IMR-90 (cell line): ENCODE measurements around the gene OGFOD2. TPM values are rescaled to one million over a fixed set of nuclear protein-coding genes. Genes with fewer than 3 reads are reported as not detected.

Experiments
- ATAC-seq: fragments of 200-7000 bp; cut with Tn5 transposase; 2 replicates; pipeline ENCODE4 v1.9.1; 2020; ENCODE audit warnings: low read depth, mild to moderate bottlenecking, moderate library complexity
- BruUV-seq: library from RNA; stranded (reverse); fragments of 400-500 nt; replicated peaks from 2 replicates; lab custom pipeline; 2021; lab: Mats Ljungman, UMichigan
- CTCF ChIA-PET: fragments of 300-600 bp; formaldehyde crosslinking; extraction: SDS; loops from one replicate; lab custom pipeline; 2021; ENCODE audit warnings: antibody characterized with exemption; lab: Yijun Ruan, JAX
- POLR2A ChIA-PET: fragments of 300-600 bp; sonication (Branson Sonifier 250); formaldehyde crosslinking; loops from one replicate; lab custom pipeline; 2022; ENCODE audit warnings: antibody characterized with exemption; ENCODE audit not compliant: unreplicated experiment; lab: Charles Lee
- DNase-seq: peaks from one replicate; pipeline ENCODE4 v3.0.0; 2013
- H2AFZ ChIP-seq: replicated peaks from 2 replicates; pipeline ENCODE3; 2013; ENCODE audit warnings: low read length, mild to moderate bottlenecking; ENCODE audit not compliant: poor library complexity
- H2AK5ac ChIP-seq: 2 replicates; pipeline ENCODE4 v1.6.1; 2013; ENCODE audit warnings: low read depth, low read length, inconsistent platforms
- H2AK9ac ChIP-seq: replicated peaks from 2 replicates; pipeline ENCODE3; 2013; ENCODE audit warnings: mild to moderate bottlenecking, low read depth, low read length, moderate library complexity; ENCODE audit not compliant: poor library complexity
- H2BK120ac ChIP-seq: 2 replicates; pipeline ENCODE4 v1.6.1; 2013; ENCODE audit warnings: low read depth, low read length, inconsistent platforms
- H2BK15ac ChIP-seq: 3 replicates; pipeline ENCODE4 v1.6.1; 2013; ENCODE audit warnings: low read depth, low read length, inconsistent platforms
- H2BK20ac ChIP-seq: 2 replicates; pipeline ENCODE4 v1.6.1; 2013; ENCODE audit warnings: low read depth, mild to moderate bottlenecking, inconsistent platforms, low read length, moderate library complexity
- H2BK5ac ChIP-seq: 2 replicates; pipeline ENCODE4 v1.6.1; 2013; ENCODE audit warnings: mild to moderate bottlenecking, low read depth, low read length, inconsistent platforms; ENCODE audit not compliant: poor library complexity, severe bottlenecking
- H3K14ac ChIP-seq: replicated peaks from 2 replicates; pipeline ENCODE4 v1.6.1; 2013; ENCODE audit warnings: low read depth, low read length, inconsistent platforms
- H3K18ac ChIP-seq: 2 replicates; pipeline ENCODE4 v1.6.1; 2013; ENCODE audit warnings: low read depth, low read length, control low read depth
- H3K23ac ChIP-seq: 2 replicates; pipeline ENCODE4 v1.6.1; 2013; ENCODE audit warnings: low read depth, low read length, inconsistent platforms
- H3K27ac ChIP-seq: 2 replicates; pipeline ENCODE4 v1.5.1; 2013; ENCODE audit warnings: mild to moderate bottlenecking, control low read depth, low read length; ENCODE audit not compliant: insufficient read depth
- H3K27me3 ChIP-seq: 2 replicates; pipeline ENCODE4 v1.6.1; 2013; ENCODE audit warnings: low read length; ENCODE audit not compliant: control insufficient read depth, insufficient read depth
- H3K36me3 ChIP-seq: 2 replicates; pipeline ENCODE4 v1.6.1; 2013; ENCODE audit warnings: low read length, mixed read lengths; ENCODE audit not compliant: control insufficient read depth, insufficient read depth
- H3K4ac ChIP-seq: 2 replicates; pipeline ENCODE4 v1.6.1; 2013; ENCODE audit warnings: low read depth, low read length, inconsistent platforms
- H3K4me1 ChIP-seq: 2 replicates; pipeline ENCODE4 v1.6.1; 2013; ENCODE audit warnings: low read length, mixed read lengths; ENCODE audit not compliant: control insufficient read depth, insufficient read depth
- H3K4me2 ChIP-seq: 2 replicates; pipeline ENCODE4 v1.6.1; 2013; ENCODE audit warnings: low read depth, mild to moderate bottlenecking, control low read depth, low read length, moderate library complexity
- H3K4me3 ChIP-seq: 2 replicates; pipeline ENCODE4 v1.5.1; 2013; ENCODE audit warnings: low read depth, mild to moderate bottlenecking, control low read depth, low read length, moderate library complexity; ENCODE audit not compliant: insufficient read depth
- H3K56ac ChIP-seq: 2 replicates; pipeline ENCODE4 v1.6.1; 2013; ENCODE audit warnings: low read length, inconsistent platforms; ENCODE audit not compliant: insufficient read depth; ENCODE audit errors: extremely low read depth
- H3K79me1 ChIP-seq, 2 experiments: 2 replicates each; pipeline ENCODE4 v1.6.1; 2013; ENCODE audit warnings: low read length in 2 of 2, inconsistent platforms in 1 of 2, low read depth in 1 of 2
- H3K9ac ChIP-seq: 2 replicates; pipeline ENCODE4 v1.6.1; 2013; ENCODE audit warnings: low read depth, low read length, control low read depth
- H3K9me1 ChIP-seq: 2 replicates; pipeline ENCODE4 v1.6.1; 2013; ENCODE audit warnings: low read length, inconsistent platforms; ENCODE audit not compliant: insufficient read depth
- H3K9me3 ChIP-seq: 2 replicates; pipeline ENCODE4 v1.6.1; 2013; ENCODE audit warnings: low read length; ENCODE audit not compliant: control insufficient read depth, insufficient read depth
- H4K20me1 ChIP-seq: 2 replicates; pipeline ENCODE4 v1.6.1; 2013; ENCODE audit warnings: low read length, inconsistent platforms; ENCODE audit not compliant: insufficient read depth
- H4K5ac ChIP-seq: 2 replicates; pipeline ENCODE4 v1.6.1; 2013; ENCODE audit warnings: mild to moderate bottlenecking, low read depth, low read length, control low read depth
- H4K8ac ChIP-seq, 2 experiments: 2 replicates each; pipeline ENCODE4 v1.6.1; 2013; ENCODE audit warnings: low read depth in 2 of 2, low read length in 2 of 2, control low read depth in 1 of 2, inconsistent platforms in 1 of 2
- H4K91ac ChIP-seq: 2 replicates; pipeline ENCODE4 v1.6.1; 2013; ENCODE audit warnings: low read depth, low read length, inconsistent platforms; ENCODE audit not compliant: insufficient read depth
- NFE2L2 ChIP-seq: fragments of 150-350 bp; IDR thresholded peaks from 2 replicates; pipeline ENCODE4 v1.6.1; 2016; ENCODE audit warnings: low read depth, mild to moderate bottlenecking, low read length
- WGBS, 2 experiments: methylation state at CpG; one replicate each; pipeline versions ENCODE4 v1.1.5 to v1.1.7; 2013; ENCODE audit warnings: missing lambda C conversion rate in 2 of 2; ENCODE audit not compliant: insufficient read length in 1 of 2; ENCODE audit errors: extremely low coverage in 2 of 2; 5-methylcytosine and 5-hydroxymethylcytosine counted together
- dilution Hi-C: fragments of 300-500 bp; cut with HindIII; formaldehyde crosslinking; loops from one replicate; pipeline ENCODE4 v1.14.3; 2018; ENCODE audit warnings: low sequenced_read_pairs; ENCODE audit not compliant: unreplicated experiment
- in situ Hi-C: fragments of 300-500 bp; cut with MboI; formaldehyde crosslinking; loops from 3 replicates; pipeline ENCODE4 v1.14.3; 2019; ENCODE audit warnings: low sequenced_read_pairs, inconsistent platforms, mixed read lengths
- intact Hi-C: fragments of 100-400 bp; cut with micrococcal nuclease; formaldehyde crosslinking; loops from 2 replicates; pipeline ENCODE4 v1.10.0; 2022
- polyA plus RNA-seq, 3 experiments: library from polyadenylated mRNA; depleted of rRNA; stranded (reverse); fragments of >200 nt; gene quantifications; 2 replicates each; pipeline ENCODE4 v1.2.3, GENCODE V29; 2012; ENCODE audit warnings: low replicate concordance in 1 of 3
- total RNA-seq: library from RNA; depleted of rRNA; stranded (reverse); fragments of >200 nt; gene quantifications from 2 replicates; pipeline ENCODE4 v1.2.3, GENCODE V29; 2012
- TF ChIP-seq, protein P1 (sequence below): fragments of 150-350 bp; IDR thresholded peaks from 2 replicates; pipeline ENCODE4 v1.6.1; 2017; ENCODE audit warnings: mild to moderate bottlenecking, antibody characterized with exemption, low read length, low read depth

OGFOD2 gene
- total and polyA plus RNA-seq, 2 of the 4 experiments (the other 2 are of a cell fraction), result 4.3 to 18.2 TPM

DNA sequence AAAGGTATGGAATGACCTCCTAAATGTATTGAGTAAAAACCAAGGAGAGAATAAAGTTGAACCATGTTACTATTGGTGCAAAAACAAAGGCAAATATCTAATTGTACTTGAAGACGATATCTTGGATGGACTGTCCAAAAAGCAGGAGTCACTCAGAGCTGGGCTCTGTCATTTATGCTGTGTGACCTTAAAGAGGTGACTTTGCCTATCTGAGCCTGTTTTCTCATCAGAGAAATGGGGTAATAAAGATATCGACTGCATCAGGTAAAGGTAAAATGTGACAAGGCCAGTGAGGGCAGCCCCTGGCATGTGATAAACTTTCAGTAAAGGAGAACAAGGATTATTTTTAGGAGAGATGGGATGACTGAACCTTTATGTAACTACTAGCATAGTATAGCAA lies 6.9 kb upstream of the OGFOD2 start:
- Histone ChIP-seq H3K4me2 (no peak overlapping the region), H3K4me1 (peaks cover 8% of the 10 kb centered on the region), H4K5ac (no peak overlapping the region), H3K9me1 (no peaks in the 10 kb centered on the region; the same call in 1 of the 2 replicates), H3K79me1 (peaks cover 0 to 28% of the 10 kb centered on the region in 2 experiments; a peak in 2 of 4 replicates), H3K4ac (no peak overlapping the region), H3K36me3 (no peaks in the 10 kb centered on the region), H3K27ac (no peak overlapping the region), H3K14ac (no peak overlapping the region), H3K9me3 (no peaks in the 10 kb centered on the region), H2BK20ac (no peak overlapping the region), H4K8ac (no peak overlapping the region), H2BK15ac (no peak overlapping the region), H2AFZ (no peak overlapping the region), H2AK9ac (no peak overlapping the region), H4K20me1 (peaks cover 4% of the 10 kb centered on the region), H3K4me3 (no peak overlapping the region), H2BK120ac (no peak overlapping the region), H3K27me3 (no peaks in the 10 kb centered on the region), H3K23ac (no peak overlapping the region), H3K9ac (no peak overlapping the region), H2BK5ac (no peak overlapping the region), H3K18ac (no peak overlapping the region), H4K91ac (no peak overlapping the region), H3K56ac (no peak overlapping the region), H2AK5ac (no peak overlapping the region)
- BruUV-seq, result no TSS peak
- in situ Hi-C loops, result loop anchor here (5.0 to 25.0 kb wide), 2 partner anchors 264 to 331 kb away; partner anchors contain the start of genes MPHOSPH9 and MTRFR
- intact Hi-C loops, result no loop called here
- WGBS, 2 experiments, result 67% methylated on average over 1 of the region's 2 CpGs; no CpG with 5 or more reads in 1 of the 2 experiments
- ChIA-PET CTCF (interaction anchor here (1.0 kb wide), 1 partner anchor 270 kb away, joined by 4 read pairs; no protein-coding TSS in a partner anchor), POLR2A (interaction anchor here (0.6 kb wide), 1 partner anchor 113 kb away, joined by 8 read pairs; no protein-coding TSS in a partner anchor)
- ATAC-seq (no peak), DNase-seq (no peak)
- TF ChIP-seq, protein P1, sequence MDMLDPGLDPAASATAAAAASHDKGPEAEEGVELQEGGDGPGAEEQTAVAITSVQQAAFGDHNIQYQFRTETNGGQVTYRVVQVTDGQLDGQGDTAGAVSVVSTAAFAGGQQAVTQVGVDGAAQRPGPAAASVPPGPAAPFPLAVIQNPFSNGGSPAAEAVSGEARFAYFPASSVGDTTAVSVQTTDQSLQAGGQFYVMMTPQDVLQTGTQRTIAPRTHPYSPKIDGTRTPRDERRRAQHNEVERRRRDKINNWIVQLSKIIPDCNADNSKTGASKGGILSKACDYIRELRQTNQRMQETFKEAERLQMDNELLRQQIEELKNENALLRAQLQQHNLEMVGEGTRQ, result no peak
- TF ChIP-seq NFE2L2, result no peak
- dilution Hi-C loops, result no loop called here
